NCI-H2196 treated with DMSO at 0.1 percent for 48 hours (cell line): Measurements from ENCODE around the gene PACSIN2.
"Not testable (repeated sequence)": the region's sequence is repeated elsewhere in the genome, so short reads cannot be mapped to it uniquely, and the experiment has no call there.

Experiments
- DNase-seq: peaks from one replicate; lab custom pipeline; 2025; ENCODE audit not compliant: unreplicated experiment; lab: John Stamatoyannopoulos, UW

PACSIN2 gene

GRCh38 chr22:42992886-42993479, 22.0 kb downstream of the PACSIN2 start:
- no peak for DNase-seq

DNA sequence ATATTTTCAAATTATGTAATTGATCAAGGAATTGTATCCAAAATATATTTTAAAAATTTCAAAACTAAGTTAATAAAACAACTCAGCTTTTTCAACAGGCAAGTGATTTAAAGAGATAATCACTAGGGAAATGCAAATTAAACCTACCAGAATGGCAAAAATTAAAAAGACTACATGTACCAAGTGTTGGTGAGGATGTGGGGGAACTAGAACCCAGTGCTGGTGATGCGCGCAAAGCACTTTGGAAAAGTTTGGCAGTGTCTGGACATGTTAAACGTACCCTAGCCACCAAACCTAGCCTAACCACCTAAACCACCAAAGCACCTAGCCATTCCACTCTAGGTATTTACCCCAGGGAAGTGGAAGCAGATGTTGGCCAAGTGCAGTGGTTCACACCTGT, 22.9 kb downstream of the PACSIN2 start:
- no peak for DNase-seq

- no peak for DNase-seq
These were observed 23.8 kb downstream of the PACSIN2 start for GRCh38 chr22:42991010-42991651.

DNA sequence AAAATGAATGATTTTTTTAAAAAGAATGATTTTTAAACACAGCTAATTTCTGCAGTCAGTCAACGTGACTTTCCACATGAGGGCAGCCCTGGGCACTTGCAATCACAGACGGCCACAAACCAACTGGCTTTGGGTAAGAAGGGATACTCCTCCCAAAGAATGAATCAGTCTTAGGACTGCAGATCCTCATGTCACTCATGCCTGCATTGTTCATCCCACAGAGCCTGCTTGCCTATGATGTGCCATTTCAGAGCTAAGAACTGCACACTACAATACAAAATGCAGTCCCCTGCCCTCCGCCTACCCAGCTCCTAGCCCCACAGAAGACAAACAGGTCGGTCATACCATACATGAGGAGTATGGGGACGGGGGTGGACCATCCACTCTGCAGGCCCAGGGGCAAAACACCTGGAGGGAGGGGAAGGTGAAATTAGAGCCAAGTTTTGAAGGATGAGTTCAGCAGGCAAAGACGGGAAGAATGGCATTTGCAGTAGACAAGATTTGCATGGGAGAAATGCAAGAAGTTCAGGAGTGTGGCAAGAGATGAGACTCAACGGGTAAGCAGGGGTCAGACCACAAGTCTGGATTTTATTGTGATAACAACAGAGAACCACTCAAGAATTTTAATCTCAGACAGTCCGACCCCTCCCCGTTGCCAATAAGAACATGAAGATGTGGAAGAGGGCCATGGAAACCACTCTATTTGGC, 24.7 kb downstream of the PACSIN2 start:
- no peak for DNase-seq

DNA sequence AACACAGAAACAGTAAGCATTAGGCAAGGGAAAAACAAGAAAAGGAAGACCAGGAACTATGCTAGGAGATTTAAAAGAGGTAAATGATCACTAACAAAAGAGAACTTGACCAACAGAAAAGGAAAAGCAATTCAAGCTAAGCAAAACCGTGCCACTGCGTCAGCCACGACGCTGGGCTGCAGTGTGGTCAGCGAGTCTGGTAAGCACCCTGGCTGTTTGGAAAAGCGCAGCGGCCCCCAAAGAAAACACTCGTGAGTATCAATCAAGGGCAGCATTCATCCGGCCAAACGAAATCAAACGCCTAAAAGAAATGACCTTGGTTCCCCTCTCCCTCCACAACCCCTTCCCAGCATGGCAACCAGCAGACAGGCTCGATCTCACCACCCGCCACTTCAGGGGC, 28.8 kb downstream of the PACSIN2 start:
- no peak for DNase-seq

DNA sequence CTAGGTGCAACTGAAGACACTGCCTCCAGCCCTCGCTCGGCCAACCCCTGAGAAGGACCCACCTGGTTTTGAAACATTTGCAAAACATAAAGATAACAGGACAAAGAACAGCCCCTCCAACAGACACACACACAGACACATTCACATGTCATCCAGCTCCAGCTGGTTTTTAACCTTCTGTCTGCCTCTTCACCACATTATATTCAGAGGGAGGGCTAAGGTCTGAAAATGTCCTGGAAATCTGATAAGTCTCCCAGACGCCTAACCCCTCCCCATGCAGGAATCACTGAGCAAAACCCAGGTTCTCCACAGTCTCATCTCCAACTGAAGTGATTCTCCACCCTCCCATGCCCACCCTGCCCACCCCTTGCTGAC, 29.4 kb downstream of the PACSIN2 start:
- DNase-seq = no peak

DNA sequence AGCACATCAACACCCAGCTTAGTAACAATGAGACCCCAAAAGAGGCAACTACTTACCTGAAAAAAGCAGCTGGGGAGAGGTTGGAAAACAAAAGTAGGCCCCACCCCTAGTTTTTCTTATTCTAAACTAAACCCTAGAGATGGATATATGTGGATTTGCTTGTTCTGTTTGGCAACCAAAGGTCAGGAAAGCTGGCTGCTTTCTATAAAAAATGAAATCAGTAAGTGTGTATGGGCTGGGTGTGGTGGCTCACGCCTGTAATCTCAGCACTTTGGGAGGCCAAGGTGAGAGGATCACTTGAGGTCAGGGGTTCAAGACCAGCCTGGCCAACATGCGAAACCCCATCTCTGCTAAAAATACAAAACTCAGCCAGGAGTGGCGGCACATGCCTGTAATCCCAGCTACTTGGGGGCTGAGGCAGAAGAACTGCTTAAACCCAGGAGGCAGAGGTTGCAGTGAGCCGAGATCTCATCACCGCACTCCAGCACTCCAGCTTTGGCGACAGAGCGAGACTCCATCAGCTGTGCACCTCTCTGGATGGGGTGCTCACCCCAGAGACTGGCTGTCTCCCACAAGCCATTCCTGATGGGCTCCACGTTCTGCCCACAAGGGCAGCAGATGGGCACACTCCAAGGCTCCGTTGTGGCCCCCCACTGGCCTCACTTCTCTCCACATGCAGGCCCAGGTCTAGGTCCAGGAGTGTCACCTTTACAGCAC, 30.0 kb downstream of the PACSIN2 start:
- no peak for DNase-seq

GRCh38 chr22:42984397-42984796, 30.6 kb downstream of the PACSIN2 start:
- no peak for DNase-seq

DNA sequence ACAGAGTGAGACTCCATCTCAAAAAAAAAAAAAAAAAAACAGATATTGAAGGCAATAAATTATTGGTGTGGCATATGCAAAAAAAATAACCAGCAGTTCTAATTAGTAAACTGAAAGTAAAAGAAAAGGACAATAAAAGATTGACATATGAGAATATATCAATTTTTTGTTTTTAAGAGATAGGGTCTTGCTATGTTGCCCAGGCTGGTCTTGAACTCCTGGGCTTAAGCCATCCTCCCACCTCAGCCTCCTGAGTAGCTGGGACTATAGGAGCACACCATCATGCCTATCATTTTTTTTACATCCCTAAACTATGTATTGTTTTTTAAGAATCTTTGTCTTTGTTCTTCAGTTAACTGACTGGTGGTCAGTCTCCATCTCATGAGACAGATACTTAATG, 31.5 kb downstream of the PACSIN2 start:
- DNase-seq = no peak

- DNase-seq = no peak
These were observed 35.3 kb downstream of the PACSIN2 start for GRCh38 chr22:42979606-42980005.

- no peak for DNase-seq
These were observed 36.4 kb downstream of the PACSIN2 start for GRCh38 chr22:42978453-42979103.

DNA sequence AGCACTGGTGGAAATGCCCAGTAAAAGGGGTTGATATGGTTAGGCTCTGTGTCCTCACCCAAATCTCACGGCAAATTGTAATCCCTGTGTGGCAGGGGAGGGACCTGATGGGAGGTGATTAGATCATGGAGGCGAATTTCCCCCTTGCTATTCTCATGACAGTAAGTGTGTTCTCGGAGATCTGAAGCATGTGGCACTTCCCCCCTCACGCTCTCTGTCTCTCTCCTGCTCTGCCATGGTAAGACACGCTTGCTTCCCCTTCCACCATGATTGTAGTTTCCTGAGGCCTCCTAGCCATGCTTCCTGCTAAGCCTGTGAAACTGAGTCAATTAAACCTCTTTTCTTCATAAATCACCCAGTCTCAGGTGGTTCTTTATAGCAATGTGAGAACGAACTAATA, 37.4 kb downstream of the PACSIN2 start:
- no peak for DNase-seq

GRCh38 chr22:42976217-42976933, 38.6 kb downstream of the PACSIN2 start:
- no peak for DNase-seq

DNA sequence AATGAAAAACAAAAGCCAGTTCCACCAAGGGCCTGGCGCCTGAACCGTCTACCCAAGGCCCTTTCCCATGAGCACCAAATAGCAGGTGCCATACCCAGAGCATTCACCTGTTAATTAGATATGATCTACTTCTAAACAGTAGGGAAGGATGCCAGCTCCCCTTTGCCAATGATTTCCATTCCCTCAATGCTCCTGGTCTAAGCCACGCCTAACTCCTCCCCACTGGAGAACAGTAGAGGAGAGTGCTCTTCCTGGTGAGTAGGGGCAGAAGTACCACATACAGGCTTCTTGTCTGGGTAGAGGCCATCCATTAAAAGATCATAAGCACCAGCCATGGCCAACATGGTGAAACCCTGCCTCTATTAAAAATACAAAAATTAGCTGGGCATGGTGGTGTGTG, 40.7 kb downstream of the PACSIN2 start:
- peak; percentile 65 for DNase-seq

DNA sequence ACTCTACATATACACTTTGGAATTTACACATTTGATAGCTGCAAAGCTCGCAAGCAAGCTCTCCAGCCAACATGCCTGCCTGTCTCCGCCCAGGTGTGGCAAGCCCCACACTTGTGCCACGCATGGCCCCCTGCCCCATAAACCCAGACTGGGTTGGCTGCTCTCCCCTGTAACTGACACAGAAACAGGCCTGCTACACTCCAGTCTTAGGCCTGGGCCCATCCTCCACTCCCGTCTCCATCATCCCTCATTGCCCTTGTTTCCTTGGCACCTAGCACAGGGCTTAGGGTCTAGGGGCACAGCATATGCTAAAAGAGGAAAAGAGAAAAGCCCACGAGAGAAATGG, 41.4 kb downstream of the PACSIN2 start:
- DNase-seq = no peak

DNA sequence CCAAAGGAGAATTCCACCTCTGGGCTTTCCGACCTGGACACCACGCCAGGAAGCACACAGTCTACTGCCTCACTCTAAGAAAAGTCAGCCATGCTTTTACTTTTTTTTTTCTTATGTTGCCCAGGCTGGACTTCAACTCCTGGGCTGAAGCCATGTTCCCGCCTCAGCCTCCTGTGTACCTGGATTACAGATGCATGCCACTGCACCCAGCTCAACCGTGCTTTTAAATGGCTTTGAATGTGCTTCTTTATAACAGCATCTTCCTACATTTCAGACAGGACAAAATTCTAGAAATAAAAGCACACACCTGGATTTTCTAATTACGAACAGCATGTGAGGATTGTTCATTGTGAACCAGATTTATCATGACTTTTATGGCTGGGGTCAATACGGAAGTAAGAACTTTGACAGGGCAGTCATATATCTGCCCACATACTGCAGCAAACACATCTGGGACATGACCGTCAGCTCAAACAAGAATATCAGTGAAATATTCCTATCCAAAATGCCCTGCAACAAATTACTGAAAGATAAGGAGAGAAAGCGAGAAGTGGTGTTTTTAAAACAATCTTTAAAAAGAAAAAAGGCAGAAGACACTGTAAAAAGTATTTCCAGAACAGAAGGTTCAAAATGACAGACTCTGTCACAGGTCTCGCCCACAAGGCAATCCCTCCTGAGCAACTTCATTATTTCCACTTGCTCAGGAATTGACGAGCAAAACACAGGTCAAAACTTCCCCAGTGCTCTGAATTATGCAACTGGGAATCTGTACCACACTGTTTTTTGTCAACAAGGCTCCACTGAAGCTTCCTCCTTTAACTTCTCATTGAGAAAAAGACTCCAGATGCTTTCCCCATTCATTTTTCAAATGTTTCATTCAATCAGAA, 42.1 kb downstream of the PACSIN2 start:
- DNase-seq = no peak

GRCh38 chr22:42971473-42971860, 43.5 kb downstream of the PACSIN2 start:
- DNase-seq = not testable (repeated sequence)

GRCh38 chr22:42970029-42970428, 44.9 kb downstream of the PACSIN2 start:
- no peak for DNase-seq

- DNase-seq = no peak
These were observed 45.5 kb downstream of the PACSIN2 start for GRCh38 chr22:42969348-42969975.
